Measurements from ENCODE around the gene COQ8A.

DNA sequence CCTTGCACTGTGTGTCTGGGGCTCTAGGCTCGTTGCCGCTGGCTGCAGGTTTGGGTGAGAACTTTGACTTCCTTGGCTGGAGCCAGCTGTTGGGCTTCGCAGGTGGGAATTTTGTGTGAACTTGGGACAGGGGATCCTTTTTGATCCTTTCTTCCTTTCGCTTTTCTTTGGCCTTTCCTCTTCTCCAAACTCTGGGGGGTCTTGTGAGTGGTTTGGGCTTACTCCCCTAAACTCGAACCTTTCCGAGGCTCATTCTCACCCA lies 643 bp downstream of the COQ8A start:
- TF ChIP-seq CTCF (IDR thresholded peaks at IDR 0.05) (no peak), POLR2AphosphoS5 (IDR thresholded peaks at IDR 0.05) (no peak), POLR2A (IDR thresholded peaks at IDR 0.05) (no peak), EP300 (IDR thresholded peaks at IDR 0.05; ENCODE audit: low read depth) (no peak)
